IMR-90 (cell line): ENCODE data around the gene PFN2.

Source experiments
- BHLHE40 ChIP-seq: fragments of 150-350 bp; IDR thresholded peaks from 2 replicates; pipeline ENCODE4 v1.6.1; 2016; ENCODE audit warnings: mild to moderate bottlenecking, low read depth, low read length
- CEBPB ChIP-seq: IDR thresholded peaks from 2 replicates; pipeline ENCODE4 v1.6.1; 2012; ENCODE audit warnings: low read depth, low read length, improper control_type of control experiment
- CHD1 ChIP-seq: IDR thresholded peaks from 2 replicates; pipeline ENCODE4 v1.6.1; 2012; ENCODE audit warnings: low read depth, low read length, improper control_type of control experiment
- CTCF ChIP-seq: conservative IDR thresholded peaks from 2 replicates; pipeline ENCODE4 v1.5.1; 2012; ENCODE audit warnings: mild to moderate bottlenecking, low read depth, low read length, improper control_type of control experiment
- ELK1 ChIP-seq: fragments of 150-350 bp; IDR thresholded peaks from 2 replicates; pipeline ENCODE4 v1.6.1; 2016; ENCODE audit warnings: low read depth, mild to moderate bottlenecking, low read length, moderate library complexity, borderline replicate concordance
- FOS ChIP-seq: fragments of 150-350 bp; IDR thresholded peaks from 2 replicates; pipeline ENCODE4 v1.6.1; 2016; ENCODE audit warnings: low read depth, low read length
- MAFK ChIP-seq: IDR thresholded peaks from 2 replicates; pipeline ENCODE4 v1.6.1; 2012; ENCODE audit warnings: low read depth, low read length, improper control_type of control experiment
- NFE2L2 ChIP-seq: fragments of 150-350 bp; IDR thresholded peaks from 2 replicates; pipeline ENCODE4 v1.6.1; 2016; ENCODE audit warnings: low read depth, mild to moderate bottlenecking, low read length
- POLR2A ChIP-seq: IDR thresholded peaks from 2 replicates; pipeline ENCODE4 v1.6.1; 2012; ENCODE audit warnings: mild to moderate bottlenecking, low read depth, low read length
- RAD21 ChIP-seq: IDR thresholded peaks from 2 replicates; pipeline ENCODE4 v1.6.1; 2012; ENCODE audit warnings: low read length, improper control_type of control experiment
- RCOR1 ChIP-seq: IDR thresholded peaks from 2 replicates; pipeline ENCODE4 v1.6.1; 2012; ENCODE audit warnings: mild to moderate bottlenecking, low read length, improper control_type of control experiment; ENCODE audit not compliant: insufficient replicate concordance
- RFX5 ChIP-seq: IDR thresholded peaks from 2 replicates; pipeline ENCODE4 v1.8.0; 2012; ENCODE audit warnings: low read depth, mild to moderate bottlenecking, low read length, moderate library complexity
- SMC3 ChIP-seq: fragments of 150-350 bp; IDR thresholded peaks from 2 replicates; pipeline ENCODE4 v1.6.1; 2016; ENCODE audit warnings: low read depth, mild to moderate bottlenecking, antibody characterized with exemption, low read length, moderate library complexity
- USF2 ChIP-seq: fragments of 150-350 bp; IDR thresholded peaks from 2 replicates; pipeline ENCODE4 v1.6.1; 2017; ENCODE audit warnings: mild to moderate bottlenecking, antibody characterized with exemption, low read length, low read depth

- no peak for TF ChIP-seq SMC3
- no peak for TF ChIP-seq USF2
- no peak for TF ChIP-seq CTCF
- no peak for TF ChIP-seq RFX5
- no peak for TF ChIP-seq RAD21
- TF ChIP-seq POLR2A, result no peak
- TF ChIP-seq BHLHE40, result no peak
- TF ChIP-seq ELK1, result no peak
- TF ChIP-seq RCOR1, result no peak
- TF ChIP-seq MAFK, result no peak
- TF ChIP-seq CHD1, result no peak
- no peak for TF ChIP-seq FOS
- no peak for TF ChIP-seq CEBPB
- TF ChIP-seq NFE2L2, result no peak
Measured at GRCh38 chr3:149983628-149984027, 12.9 kb upstream of the PFN2 start.
